Thoracic aorta (tissue), 2 donors: ENCODE measurements around the gene RBM33. TPM values are rescaled to one million over a fixed set of nuclear protein-coding genes. Genes with fewer than 3 reads are reported as not detected.

ENCODE experiments used
- ATAC-seq: fragments of 150-250 bp; one replicate; pipeline ENCODE4 v1.8.0; 2017; ENCODE audit warnings: low read depth; ENCODE audit not compliant: insufficient number of reproducible peaks, low FRiP score
- DNase-seq: peaks from one replicate; pipeline ENCODE4 v3.0.0-alpha.2; 2020; ENCODE audit warnings: low spot score
- H3K27ac ChIP-seq, 2 donors: fragments of 200-600 bp; sonication (generic); 1 replicate in 1 of 2; 2 replicates in 1 of 2; pipeline ENCODE4 v1.5.1; 2016; ENCODE audit warnings: mild to moderate bottlenecking in 2 of 2, moderate library complexity in 2 of 2
- H3K27me3 ChIP-seq: fragments of 200-600 bp; sonication (generic); replicated peaks from 2 replicates; pipeline ENCODE4 v1.6.0; 2016; ENCODE audit warnings: mild to moderate bottlenecking; ENCODE audit not compliant: insufficient read depth
- H3K36me3 ChIP-seq: fragments of 200-600 bp; sonication (generic); one replicate; pipeline ENCODE4 v1.5.1; 2016
- H3K4me1 ChIP-seq, 2 donors: fragments of 200-600 bp; sonication (generic); 1 replicate in 1 of 2; 2 replicates in 1 of 2; pipeline versions ENCODE4 v1.5.1 to v1.6.0; 2016; ENCODE audit warnings: low read depth in 2 of 2, mild to moderate bottlenecking in 1 of 2; ENCODE audit not compliant: control insufficient read depth in 1 of 2
- H3K4me3 ChIP-seq: fragments of 200-600 bp; sonication (generic); 2 replicates; pipeline ENCODE4 v1.5.1; 2016; ENCODE audit warnings: mild to moderate bottlenecking
- H3K9me3 ChIP-seq: fragments of 200-600 bp; sonication (generic); 2 replicates; pipeline ENCODE4 v1.5.1; 2016
- total RNA-seq, 2 donors: library from RNA; depleted of rRNA; stranded (reverse); fragments of >200 nt; gene quantifications; one replicate each; pipeline versions ENCODE4 v1.1.0 to v1.2.3, GENCODE V29; 2016
- TF ChIP-seq, protein P1 (sequence below): fragments of 200-600 bp; sonication (generic); IDR thresholded peaks from one replicate; pipeline ENCODE4 v1.5.1; 2019; ENCODE audit warnings: antibody characterized with exemption

The RBM33 gene
- total RNA-seq, 2 donors from 2014 or later: 64.6 to 80.3 TPM

DNA sequence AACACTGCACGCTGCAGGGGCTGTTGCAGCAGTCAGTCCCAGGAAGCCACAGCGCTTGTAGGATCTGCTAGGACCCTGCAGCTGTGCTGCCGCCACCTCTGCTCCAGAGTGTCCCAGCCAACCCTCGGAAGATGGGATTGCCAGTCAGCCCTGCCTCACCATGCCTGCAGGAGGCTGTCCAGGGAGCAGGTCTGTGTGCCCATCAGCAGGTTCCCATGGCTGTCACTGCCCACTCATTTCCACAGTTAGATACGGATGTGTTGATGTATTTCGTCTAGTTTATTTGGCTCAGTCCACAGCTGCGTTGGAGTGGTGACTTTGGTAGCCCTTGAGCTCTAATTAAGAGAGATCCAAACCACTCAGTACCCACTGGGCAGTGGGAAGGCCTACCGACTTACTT is 132.1 kb downstream of the RBM33 start:
- H3K36me3 ChIP-seq: peaks cover 27% of the 10 kb centered on the region
- no peak for ATAC-seq
- H3K4me1 ChIP-seq: no peaks in the 10 kb centered on the region
- H3K27me3 ChIP-seq: no peaks in the 10 kb centered on the region
- H3K4me3 ChIP-seq: no peak overlapping the region
- TF ChIP-seq, protein P1, sequence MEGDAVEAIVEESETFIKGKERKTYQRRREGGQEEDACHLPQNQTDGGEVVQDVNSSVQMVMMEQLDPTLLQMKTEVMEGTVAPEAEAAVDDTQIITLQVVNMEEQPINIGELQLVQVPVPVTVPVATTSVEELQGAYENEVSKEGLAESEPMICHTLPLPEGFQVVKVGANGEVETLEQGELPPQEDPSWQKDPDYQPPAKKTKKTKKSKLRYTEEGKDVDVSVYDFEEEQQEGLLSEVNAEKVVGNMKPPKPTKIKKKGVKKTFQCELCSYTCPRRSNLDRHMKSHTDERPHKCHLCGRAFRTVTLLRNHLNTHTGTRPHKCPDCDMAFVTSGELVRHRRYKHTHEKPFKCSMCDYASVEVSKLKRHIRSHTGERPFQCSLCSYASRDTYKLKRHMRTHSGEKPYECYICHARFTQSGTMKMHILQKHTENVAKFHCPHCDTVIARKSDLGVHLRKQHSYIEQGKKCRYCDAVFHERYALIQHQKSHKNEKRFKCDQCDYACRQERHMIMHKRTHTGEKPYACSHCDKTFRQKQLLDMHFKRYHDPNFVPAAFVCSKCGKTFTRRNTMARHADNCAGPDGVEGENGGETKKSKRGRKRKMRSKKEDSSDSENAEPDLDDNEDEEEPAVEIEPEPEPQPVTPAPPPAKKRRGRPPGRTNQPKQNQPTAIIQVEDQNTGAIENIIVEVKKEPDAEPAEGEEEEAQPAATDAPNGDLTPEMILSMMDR: no peak
- H3K9me3 ChIP-seq: no peaks in the 10 kb centered on the region
- no peak for DNase-seq
- no peak overlapping the region for H3K27ac ChIP-seq

DNA sequence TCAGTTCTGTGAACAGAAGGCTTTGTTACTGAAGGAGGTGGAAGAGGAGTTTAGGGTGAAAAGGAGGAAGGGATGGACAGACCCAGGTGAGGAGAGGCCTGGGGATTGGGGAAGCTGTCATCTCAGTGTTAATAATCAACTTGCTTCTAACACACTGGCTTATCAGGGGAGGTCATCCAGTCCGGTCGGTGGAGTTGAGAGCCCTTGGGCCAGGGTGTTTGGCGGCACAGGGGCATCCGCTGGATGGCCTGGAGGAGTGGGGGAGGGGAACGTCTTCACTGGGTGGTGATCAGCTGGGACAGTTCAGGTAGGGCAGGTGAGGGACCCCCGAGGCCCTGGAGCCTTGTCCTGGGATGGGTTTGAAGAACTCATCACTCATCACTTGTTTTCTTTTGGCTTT is 133.9 kb downstream of the RBM33 start:
- H3K36me3 ChIP-seq: peaks cover 27% of the 10 kb centered on the region
- TF ChIP-seq, protein P1: no peak
- H3K4me3 ChIP-seq: no peak overlapping the region
- no peaks in the 10 kb centered on the region for H3K4me1 ChIP-seq
- no peaks in the 10 kb centered on the region for H3K9me3 ChIP-seq
- ATAC-seq: no peak
- DNase-seq: no peak
- no peaks in the 10 kb centered on the region for H3K27me3 ChIP-seq
- no peak overlapping the region for H3K27ac ChIP-seq

DNA sequence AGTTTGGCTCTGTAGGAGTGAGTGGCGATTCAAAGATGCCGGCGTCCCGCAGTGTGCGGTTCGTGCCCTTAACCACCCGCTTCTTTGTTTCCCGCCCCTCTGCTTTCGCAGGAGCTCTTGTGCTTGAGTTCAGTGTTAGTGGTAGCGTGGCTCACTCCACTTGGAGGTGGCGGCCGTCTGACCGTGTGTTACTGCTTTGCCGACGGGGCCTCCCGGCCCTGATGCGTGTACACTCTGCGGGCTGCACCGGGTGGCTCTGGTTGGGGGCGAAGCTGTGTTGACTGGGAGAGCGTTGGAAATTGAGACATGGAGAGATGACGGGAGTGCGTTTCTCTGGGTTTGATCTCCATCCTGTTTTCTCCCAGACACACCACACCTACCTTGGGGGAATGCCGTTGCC is 136.4 kb downstream of the RBM33 start:
- H3K9me3 ChIP-seq: no peaks in the 10 kb centered on the region
- TF ChIP-seq, protein P1: no peak
- ATAC-seq: no peak
- no peak overlapping the region for H3K27ac ChIP-seq
- H3K4me3 ChIP-seq: no peak overlapping the region
- H3K27me3 ChIP-seq: no peaks in the 10 kb centered on the region
- H3K36me3 ChIP-seq: peaks cover 26% of the 10 kb centered on the region
- no peaks in the 10 kb centered on the region for H3K4me1 ChIP-seq
- no peak for DNase-seq

DNA sequence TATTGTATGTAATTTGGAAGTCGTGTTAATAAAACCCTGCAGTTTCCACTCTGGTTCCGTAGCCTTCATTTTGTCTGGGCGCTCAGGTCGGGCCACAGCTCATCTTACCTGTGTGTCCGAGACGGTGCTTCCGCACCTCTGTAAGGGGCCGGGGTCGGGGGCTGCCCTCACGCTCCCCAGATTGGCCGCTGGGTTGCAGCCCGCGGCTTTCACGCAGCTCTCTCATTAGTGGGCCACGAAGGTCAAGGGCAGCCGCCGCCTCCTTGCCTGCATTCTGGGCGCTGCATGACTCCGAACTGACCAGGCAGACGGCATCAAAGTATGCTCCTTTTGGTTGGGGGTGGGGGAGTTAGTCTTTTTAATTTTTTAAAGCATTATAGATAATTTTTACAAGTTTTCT is 137.0 kb downstream of the RBM33 start:
- Histone ChIP-seq H3K4me1 (no peaks in the 10 kb centered on the region), H3K27me3 (no peaks in the 10 kb centered on the region), H3K36me3 (peaks cover 21% of the 10 kb centered on the region), H3K27ac (no peak overlapping the region), H3K4me3 (no peak overlapping the region), H3K9me3 (no peaks in the 10 kb centered on the region)
- TF ChIP-seq, protein P1: no peak
- ATAC-seq (no peak), DNase-seq (no peak)

DNA sequence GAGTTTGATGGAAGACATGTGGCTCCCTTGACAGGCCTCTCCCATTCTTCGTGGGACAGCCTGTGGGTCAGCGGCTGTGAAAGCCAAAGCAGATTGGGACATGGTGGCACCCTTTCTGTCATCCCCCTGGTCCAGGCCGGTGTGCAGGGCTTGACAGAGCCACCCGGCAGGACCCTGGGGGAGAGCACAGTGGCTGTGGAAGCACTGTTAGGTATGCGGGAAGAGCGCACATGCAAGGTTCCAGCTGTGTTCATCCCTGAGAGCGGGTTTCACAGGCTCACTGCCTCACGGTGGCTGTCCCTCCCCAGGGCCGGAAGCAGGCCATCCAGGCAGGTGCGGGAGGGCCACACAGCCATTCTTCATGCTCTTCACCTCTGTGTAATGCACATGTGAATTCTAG is 138.0 kb downstream of the RBM33 start:
- Histone ChIP-seq H3K9me3 (no peaks in the 10 kb centered on the region), H3K4me3 (no peak overlapping the region), H3K36me3 (peaks cover 14% of the 10 kb centered on the region), H3K4me1 (peaks cover 7% of the 10 kb centered on the region in 2 donors), H3K27me3 (no peaks in the 10 kb centered on the region), H3K27ac (no peak overlapping the region)
- TF ChIP-seq, protein P1: no peak
- DNase-seq (no peak), ATAC-seq (no peak)
